KMS-11 (cell line): ENCODE results near the gene MAST4.

Experiments
- H2AFZ ChIP-seq: fragments of 200-600 bp; sonication (generic); 2 replicates; pipeline ENCODE4 v1.6.1; 2016; ENCODE audit warnings: antibody characterized with exemption, mixed run types, low read depth
- H3K27ac ChIP-seq: fragments of 200-600 bp; sonication (generic); 2 replicates; pipeline ENCODE4 v1.6.1; 2016; ENCODE audit warnings: mild to moderate bottlenecking, mixed run types
- H3K27me3 ChIP-seq: fragments of 200-600 bp; sonication (generic); 2 replicates; pipeline ENCODE4 v1.6.1; 2017; ENCODE audit warnings: mild to moderate bottlenecking, low read depth, mixed run types, moderate library complexity; ENCODE audit not compliant: insufficient read depth
- H3K36me3 ChIP-seq: fragments of 200-600 bp; sonication (generic); 2 replicates; pipeline ENCODE4 v1.6.1; 2017; ENCODE audit warnings: mild to moderate bottlenecking, mixed run types; ENCODE audit not compliant: insufficient read depth
- H3K4me1 ChIP-seq: fragments of 200-600 bp; sonication (generic); 2 replicates; pipeline ENCODE4 v1.6.1; 2016; ENCODE audit warnings: mild to moderate bottlenecking, low read depth, mixed run types; ENCODE audit not compliant: poor library complexity, severe bottlenecking
- H3K4me2 ChIP-seq: fragments of 200-600 bp; sonication (generic); 2 replicates; pipeline ENCODE4 v1.7.0; 2016; ENCODE audit warnings: mild to moderate bottlenecking, mixed run types
- H3K4me3 ChIP-seq: fragments of 200-600 bp; sonication (generic); IDR thresholded peaks from 2 replicates; pipeline ENCODE4 v1.6.1; 2017; ENCODE audit warnings: low read depth, low read length, mixed read lengths; ENCODE audit not compliant: insufficient read depth
- H3K79me2 ChIP-seq: fragments of 200-600 bp; sonication (generic); 2 replicates; pipeline ENCODE4 v1.6.1; 2016; ENCODE audit warnings: low read depth, mixed run types; ENCODE audit not compliant: insufficient read depth
- H3K9ac ChIP-seq: fragments of 200-600 bp; sonication (generic); 2 replicates; pipeline ENCODE4 v1.6.1; 2016; ENCODE audit warnings: mild to moderate bottlenecking, mixed run types
- H4K20me1 ChIP-seq: fragments of 200-600 bp; sonication (generic); 2 replicates; pipeline ENCODE4 v1.6.1; 2016; ENCODE audit warnings: mild to moderate bottlenecking, mixed run types; ENCODE audit not compliant: insufficient read depth
- TF ChIP-seq, protein P1 (sequence below): fragments of 200-600 bp; sonication (generic); conservative IDR thresholded peaks from 2 replicates; pipeline ENCODE4 v1.6.1; 2017; ENCODE audit warnings: low read depth, mild to moderate bottlenecking, antibody characterized with exemption, low read length, moderate library complexity, mixed read lengths

MAST4 gene

GRCh38 chr5:66882606-66883227 is 286.5 kb downstream of the MAST4 start:
- H3K27ac ChIP-seq, result no peak overlapping the region
- no peaks in the 10 kb centered on the region for H3K36me3 ChIP-seq
- H3K4me1 ChIP-seq, result peaks cover 9% of the 10 kb centered on the region
- H3K27me3 ChIP-seq, result no peaks in the 10 kb centered on the region
- TF ChIP-seq, protein P1, sequence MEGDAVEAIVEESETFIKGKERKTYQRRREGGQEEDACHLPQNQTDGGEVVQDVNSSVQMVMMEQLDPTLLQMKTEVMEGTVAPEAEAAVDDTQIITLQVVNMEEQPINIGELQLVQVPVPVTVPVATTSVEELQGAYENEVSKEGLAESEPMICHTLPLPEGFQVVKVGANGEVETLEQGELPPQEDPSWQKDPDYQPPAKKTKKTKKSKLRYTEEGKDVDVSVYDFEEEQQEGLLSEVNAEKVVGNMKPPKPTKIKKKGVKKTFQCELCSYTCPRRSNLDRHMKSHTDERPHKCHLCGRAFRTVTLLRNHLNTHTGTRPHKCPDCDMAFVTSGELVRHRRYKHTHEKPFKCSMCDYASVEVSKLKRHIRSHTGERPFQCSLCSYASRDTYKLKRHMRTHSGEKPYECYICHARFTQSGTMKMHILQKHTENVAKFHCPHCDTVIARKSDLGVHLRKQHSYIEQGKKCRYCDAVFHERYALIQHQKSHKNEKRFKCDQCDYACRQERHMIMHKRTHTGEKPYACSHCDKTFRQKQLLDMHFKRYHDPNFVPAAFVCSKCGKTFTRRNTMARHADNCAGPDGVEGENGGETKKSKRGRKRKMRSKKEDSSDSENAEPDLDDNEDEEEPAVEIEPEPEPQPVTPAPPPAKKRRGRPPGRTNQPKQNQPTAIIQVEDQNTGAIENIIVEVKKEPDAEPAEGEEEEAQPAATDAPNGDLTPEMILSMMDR, result no peak
- H3K4me2 ChIP-seq, result no peak overlapping the region
- no peaks in the 10 kb centered on the region for H3K79me2 ChIP-seq
- H3K9ac ChIP-seq, result no peak overlapping the region
- no peak overlapping the region for H3K4me3 ChIP-seq
- H4K20me1 ChIP-seq, result no peaks in the 10 kb centered on the region
- no peak overlapping the region for H2AFZ ChIP-seq

DNA sequence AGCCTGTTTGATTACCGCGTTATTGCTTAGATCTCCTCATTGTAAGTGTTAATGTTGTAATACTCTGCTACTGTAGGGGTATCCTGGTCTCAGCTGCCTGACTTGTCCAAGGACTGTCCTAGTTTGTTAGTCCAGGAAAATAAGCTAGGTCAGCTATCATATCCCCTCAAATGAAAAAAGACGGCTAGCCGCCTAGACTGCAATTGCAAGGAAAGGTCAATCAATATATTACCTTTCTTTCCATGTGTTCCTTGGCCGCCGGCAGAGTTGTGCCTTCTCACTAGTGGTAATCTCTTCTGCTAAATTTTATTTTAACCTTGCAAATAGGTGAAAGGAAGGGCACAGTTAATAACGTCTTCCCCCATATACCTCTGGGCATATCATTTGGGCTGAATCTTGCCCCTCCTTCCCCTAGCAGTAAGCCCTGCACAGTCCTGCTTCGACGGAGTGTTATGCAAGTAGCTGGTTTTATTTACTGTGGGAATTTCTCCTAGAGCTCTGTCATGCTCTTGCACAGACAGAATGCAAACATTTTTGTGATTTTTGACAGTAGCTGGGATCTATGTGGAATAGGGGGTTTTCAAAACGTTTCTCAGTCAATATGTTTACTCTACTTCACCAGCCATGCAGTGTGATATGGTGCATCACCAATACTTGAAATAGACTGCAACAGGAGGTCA is 288.5 kb downstream of the MAST4 start:
- peaks cover 9% of the 10 kb centered on the region for H3K4me1 ChIP-seq
- H3K4me2 ChIP-seq, result no peak overlapping the region
- no peaks in the 10 kb centered on the region for H3K27me3 ChIP-seq
- H3K9ac ChIP-seq, result no peak overlapping the region
- TF ChIP-seq, protein P1, result no peak
- no peak overlapping the region for H3K4me3 ChIP-seq
- H4K20me1 ChIP-seq, result no peaks in the 10 kb centered on the region
- H3K36me3 ChIP-seq, result no peaks in the 10 kb centered on the region
- H2AFZ ChIP-seq, result no peak overlapping the region
- no peaks in the 10 kb centered on the region for H3K79me2 ChIP-seq
- no peak overlapping the region for H3K27ac ChIP-seq

GRCh38 chr5:66886941-66887340 is 290.7 kb downstream of the MAST4 start:
- no peak overlapping the region for H3K4me3 ChIP-seq
- H3K4me1 ChIP-seq, result peaks cover 6% of the 10 kb centered on the region
- no peaks in the 10 kb centered on the region for H4K20me1 ChIP-seq
- H3K36me3 ChIP-seq, result no peaks in the 10 kb centered on the region
- H2AFZ ChIP-seq, result no peak overlapping the region
- no peak overlapping the region for H3K4me2 ChIP-seq
- H3K27me3 ChIP-seq, result no peaks in the 10 kb centered on the region
- no peak overlapping the region for H3K27ac ChIP-seq
- H3K79me2 ChIP-seq, result no peaks in the 10 kb centered on the region
- H3K9ac ChIP-seq, result no peak overlapping the region
- TF ChIP-seq, protein P1, result no peak

GRCh38 chr5:66888613-66889012 is 292.4 kb downstream of the MAST4 start:
- no peak overlapping the region for H3K4me3 ChIP-seq
- TF ChIP-seq, protein P1, result no peak
- no peak overlapping the region for H3K4me2 ChIP-seq
- no peaks in the 10 kb centered on the region for H3K79me2 ChIP-seq
- H3K27me3 ChIP-seq, result no peaks in the 10 kb centered on the region
- H3K36me3 ChIP-seq, result no peaks in the 10 kb centered on the region
- no peak overlapping the region for H3K27ac ChIP-seq
- H3K9ac ChIP-seq, result no peak overlapping the region
- no peaks in the 10 kb centered on the region for H4K20me1 ChIP-seq
- no peaks in the 10 kb centered on the region for H3K4me1 ChIP-seq
- no peak overlapping the region for H2AFZ ChIP-seq
